Epithelial cell of proximal tubule (primary cell): ENCODE measurements around the gene COL25A1. TPM values are rescaled to one million over a fixed set of nuclear protein-coding genes. Genes with fewer than 3 reads are reported as not detected.

Source experiments
- DNase-seq: peaks from one replicate; pipeline ENCODE4 v3.0.0-alpha.2; 2011; ENCODE audit warnings: low read depth
- H3K4me3 ChIP-seq: 2 replicates; pipeline ENCODE4 v1.5.1; 2011; ENCODE audit warnings: low read depth, mild to moderate bottlenecking, low read length
- total RNA-seq: library from RNA; depleted of rRNA; stranded (reverse); fragments of >200 nt; gene quantifications from 2 replicates; pipeline ENCODE4 v1.2.3, GENCODE V29; 2015
- TF ChIP-seq, protein P1 (sequence below): conservative IDR thresholded peaks from 2 replicates; pipeline ENCODE4 v1.5.1; 2012; ENCODE audit warnings: low read depth, mild to moderate bottlenecking, low read length

COL25A1 gene
- total RNA-seq, 1 donor from 2014 or later, result 0.46 TPM

DNA sequence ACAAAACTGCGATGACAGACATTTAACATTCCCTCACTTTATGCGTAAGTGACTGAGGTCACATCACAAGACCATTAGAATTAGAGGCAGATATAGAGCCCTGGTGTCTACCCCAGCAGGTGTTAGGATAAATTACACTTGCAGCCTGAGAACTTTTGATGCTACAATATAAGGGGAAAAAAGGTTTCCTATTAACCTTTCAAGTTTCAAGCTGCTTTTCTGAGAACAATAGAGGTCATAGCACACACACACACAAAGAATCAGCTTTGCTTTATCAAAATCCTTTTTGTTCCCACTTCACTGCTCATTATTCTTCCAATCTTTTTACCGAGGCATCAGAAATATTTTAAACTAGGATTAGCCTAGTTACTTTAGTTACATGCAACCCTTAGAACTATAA, 119.8 kb downstream of the COL25A1 start:
- no peak overlapping the region for H3K4me3 ChIP-seq
- no peak for DNase-seq
- TF ChIP-seq, protein P1, sequence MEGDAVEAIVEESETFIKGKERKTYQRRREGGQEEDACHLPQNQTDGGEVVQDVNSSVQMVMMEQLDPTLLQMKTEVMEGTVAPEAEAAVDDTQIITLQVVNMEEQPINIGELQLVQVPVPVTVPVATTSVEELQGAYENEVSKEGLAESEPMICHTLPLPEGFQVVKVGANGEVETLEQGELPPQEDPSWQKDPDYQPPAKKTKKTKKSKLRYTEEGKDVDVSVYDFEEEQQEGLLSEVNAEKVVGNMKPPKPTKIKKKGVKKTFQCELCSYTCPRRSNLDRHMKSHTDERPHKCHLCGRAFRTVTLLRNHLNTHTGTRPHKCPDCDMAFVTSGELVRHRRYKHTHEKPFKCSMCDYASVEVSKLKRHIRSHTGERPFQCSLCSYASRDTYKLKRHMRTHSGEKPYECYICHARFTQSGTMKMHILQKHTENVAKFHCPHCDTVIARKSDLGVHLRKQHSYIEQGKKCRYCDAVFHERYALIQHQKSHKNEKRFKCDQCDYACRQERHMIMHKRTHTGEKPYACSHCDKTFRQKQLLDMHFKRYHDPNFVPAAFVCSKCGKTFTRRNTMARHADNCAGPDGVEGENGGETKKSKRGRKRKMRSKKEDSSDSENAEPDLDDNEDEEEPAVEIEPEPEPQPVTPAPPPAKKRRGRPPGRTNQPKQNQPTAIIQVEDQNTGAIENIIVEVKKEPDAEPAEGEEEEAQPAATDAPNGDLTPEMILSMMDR, result no peak

DNA sequence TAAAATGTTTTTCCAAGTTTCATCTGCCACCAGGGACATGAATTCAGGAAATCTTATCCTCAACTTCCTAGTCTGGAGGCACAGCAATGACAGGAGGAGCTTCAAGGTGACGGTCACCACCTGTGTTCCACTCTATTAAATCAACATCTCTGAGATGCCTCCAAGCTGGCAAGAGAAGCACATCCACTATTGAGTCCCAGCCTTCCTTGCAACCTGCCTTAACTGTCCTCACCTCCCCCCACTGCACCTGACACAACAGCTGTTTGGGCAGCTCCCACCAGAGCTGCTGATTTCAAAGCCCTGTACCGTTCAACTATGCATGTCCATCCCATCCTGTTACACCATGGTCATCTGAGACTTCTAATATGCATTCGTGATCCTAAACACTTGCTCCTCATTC, 123.4 kb downstream of the COL25A1 start:
- TF ChIP-seq, protein P1, result no peak
- no peak overlapping the region for H3K4me3 ChIP-seq
- no peak for DNase-seq

DNA sequence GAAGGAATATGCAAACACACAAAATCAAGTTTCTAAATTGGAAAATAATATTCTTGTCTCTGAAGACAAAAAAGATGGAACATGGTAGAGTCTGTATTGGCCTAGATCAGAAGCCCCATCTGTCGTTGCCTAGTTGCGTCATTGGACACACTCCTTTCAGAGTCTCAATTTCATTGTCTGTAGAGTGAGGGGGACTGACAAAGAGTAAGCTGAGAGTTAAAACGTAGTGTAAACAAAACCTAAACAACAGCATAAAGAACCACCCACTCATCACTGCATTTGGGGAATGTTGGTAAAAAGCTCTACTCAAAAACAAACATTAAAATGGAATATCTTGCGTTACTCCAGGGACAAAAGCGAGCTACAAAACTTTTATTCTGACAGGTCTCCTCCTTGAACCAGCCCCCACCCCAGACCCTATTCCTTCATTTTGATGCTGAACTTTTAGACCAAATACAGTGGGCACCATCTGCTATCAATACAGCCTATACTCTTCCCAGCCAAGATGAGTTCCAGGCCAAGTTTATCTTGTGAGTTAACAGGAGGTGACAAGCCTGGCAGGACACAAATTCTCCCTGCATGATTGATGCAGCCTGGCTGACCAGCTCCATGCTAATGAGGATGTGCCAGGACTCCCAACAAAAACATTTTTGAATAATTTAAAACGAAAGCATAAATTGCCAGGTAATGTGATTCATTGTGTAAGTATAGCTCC, 125.2 kb downstream of the COL25A1 start:
- no peak overlapping the region for H3K4me3 ChIP-seq
- TF ChIP-seq, protein P1, result no peak
- no peak for DNase-seq

DNA sequence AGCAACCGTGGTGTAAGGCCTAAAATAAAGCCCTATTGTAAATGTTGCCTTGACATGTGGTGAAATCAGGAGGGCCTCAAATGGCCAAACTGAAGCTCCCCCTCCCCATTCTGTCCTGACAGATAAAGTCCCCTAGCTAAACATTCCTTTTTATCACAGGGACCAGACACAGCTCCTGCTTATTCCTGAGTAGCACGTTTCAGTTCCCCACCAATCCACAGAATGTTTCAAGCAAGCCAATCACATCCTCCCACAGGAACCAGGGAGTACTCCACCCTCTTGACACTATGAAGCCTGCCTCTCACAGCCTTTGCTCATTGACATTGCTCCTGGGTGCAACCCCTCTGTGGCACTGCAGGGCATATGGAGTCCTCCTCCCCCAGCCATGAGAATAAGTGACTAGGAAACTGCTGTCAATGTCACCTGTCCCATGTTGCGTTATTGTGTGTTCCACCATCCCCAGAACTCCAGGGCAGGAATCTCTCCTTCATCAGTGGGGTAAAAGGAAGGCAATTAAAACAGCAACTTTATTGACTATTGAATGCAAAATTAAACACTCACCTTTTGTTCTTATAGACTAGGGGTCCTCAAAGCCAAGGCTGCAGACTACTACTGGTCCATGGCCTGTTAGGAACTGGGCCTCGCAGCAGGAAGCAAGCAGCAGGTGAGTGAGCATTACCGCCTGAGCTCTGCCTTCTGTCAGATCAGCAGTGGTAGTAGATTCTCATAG, 128.1 kb downstream of the COL25A1 start:
- TF ChIP-seq, protein P1, result no peak
- DNase-seq, result no peak
- H3K4me3 ChIP-seq, result no peak overlapping the region

DNA sequence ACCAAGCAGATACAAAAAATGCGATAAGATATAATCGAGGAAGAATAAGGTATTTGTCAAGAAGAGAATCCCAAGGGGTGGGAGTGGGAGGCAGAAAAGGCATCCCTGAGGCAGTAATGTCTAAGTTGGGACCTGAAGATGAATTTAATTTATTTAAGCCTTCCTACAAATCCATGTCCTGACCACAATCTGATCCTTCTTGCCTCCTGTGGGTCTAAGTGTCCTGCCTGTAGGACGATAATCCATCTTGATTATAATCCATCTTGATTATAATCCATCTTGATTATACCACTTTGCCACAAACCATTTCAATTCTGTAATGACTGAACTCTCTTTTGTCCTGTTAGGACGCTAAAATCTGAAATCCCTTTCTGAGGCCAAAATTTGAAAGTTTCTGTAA, 130.2 kb downstream of the COL25A1 start:
- no peak overlapping the region for H3K4me3 ChIP-seq
- DNase-seq, result no peak
- TF ChIP-seq, protein P1, result no peak

DNA sequence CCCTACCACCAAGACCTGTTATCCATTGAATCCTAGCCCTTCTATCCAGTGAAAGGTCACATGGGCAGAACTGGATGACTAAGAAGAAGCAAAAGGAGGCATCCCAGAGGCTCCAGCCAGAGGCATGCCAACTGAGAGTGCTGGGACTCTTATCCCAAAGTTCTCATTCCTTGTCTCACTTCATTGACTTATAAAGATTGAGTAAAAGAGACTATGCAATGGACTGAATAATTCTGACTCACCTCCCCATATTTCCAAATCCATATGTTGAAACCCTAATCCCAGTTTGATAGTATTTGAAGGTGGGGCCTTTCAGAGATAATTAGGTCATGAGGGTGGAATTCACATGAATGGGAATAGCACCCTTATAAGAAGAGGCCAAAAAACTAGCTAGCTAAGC, 131.4 kb downstream of the COL25A1 start:
- H3K4me3 ChIP-seq, result no peak overlapping the region
- DNase-seq, result no peak
- TF ChIP-seq, protein P1, result no peak
